GM18508 (cell line): Measurements from ENCODE around the gene SLC16A10.

Source experiments
- ATAC-seq: cut with Tn5 transposase; IDR thresholded peaks from one replicate; pipeline ENCODE4 v1.9.1; 2021; ENCODE audit warnings: moderate number of reproducible peaks; ENCODE audit not compliant: insufficient read depth, unreplicated experiment

SLC16A10 gene

GRCh38 chr6:111280445-111280955 is 193.2 kb downstream of the SLC16A10 start:
- no peak for ATAC-seq
